K562 (cell line): ENCODE data around the gene FUT9. TPM values are rescaled to one million over a fixed set of nuclear protein-coding genes. Genes with fewer than 3 reads are reported as not detected.

ENCODE experiments used
- ATAC-seq: fragments of 200-7000 bp; cut with Tn5 transposase; 3 replicates; pipeline ENCODE4 v1.9.1; 2020; ENCODE audit warnings: moderate library complexity
- BruUV-seq: library from RNA; stranded (reverse); fragments of 400-500 nt; replicated peaks from 2 replicates; lab custom pipeline; 2021; lab: Mats Ljungman, UMichigan
- CTCF ChIA-PET: fragments of 300-600 bp; formaldehyde crosslinking; extraction: SDS; loops from one replicate; lab custom pipeline; 2021; ENCODE audit warnings: low intra/inter-chr PET ratio; lab: Yijun Ruan, JAX
- POLR2A ChIA-PET: fragments of 300-600, 350-650 bp; sonication (Branson Sonifier 250); formaldehyde crosslinking; extraction: SDS; loops from one replicate; lab custom pipeline; 2021; ENCODE audit warnings: antibody characterized with exemption, inconsistent platforms; lab: Yijun Ruan, JAX
- DNase-seq, 4 experiments: peaks; one replicate each; pipeline versions ENCODE4 v3.0.0 to v3.0.0-alpha.2; 2011 to 2018; ENCODE audit warnings: low spot score in 3 of 4, mixed read lengths in 3 of 4; ENCODE audit errors: extremely low read depth in 1 of 4
- FAIRE-seq: peaks from 2 replicates; lab custom pipeline; 2011; peaks lifted over from hg19 to GRCh38; lab: Jason Lieb, UNC
- H2AFZ ChIP-seq: 2 replicates; pipeline ENCODE4 v1.6.0; 2011; ENCODE audit warnings: low read depth, low read length, control low read depth, inconsistent platforms
- H3K27ac ChIP-seq: fragments of 200-600 bp; 3 replicates; pipeline ENCODE4 v1.8.0; 2011; ENCODE audit warnings: low read depth, mild to moderate bottlenecking, control low read depth, inconsistent platforms, low read length, moderate library complexity, mixed read lengths; ENCODE audit errors: extremely low read depth
- H3K27me3 ChIP-seq, 2 experiments: fragments of 300-600 bp in 1 of 2; 2 replicates in 1 of 2; 3 replicates in 1 of 2; pipeline versions ENCODE4 v1.6.0 to v1.8.0; 2011; ENCODE audit warnings: inconsistent platforms in 2 of 2, low read length in 2 of 2, mild to moderate bottlenecking in 1 of 2, mixed read lengths in 1 of 2, moderate library complexity in 1 of 2; ENCODE audit not compliant: control insufficient read depth in 2 of 2, insufficient read depth in 2 of 2
- H3K36me3 ChIP-seq: fragments of 300-600 bp; 3 replicates; pipeline ENCODE4 v1.8.0; 2011; ENCODE audit warnings: mild to moderate bottlenecking, low read length, inconsistent platforms; ENCODE audit not compliant: control insufficient read depth, insufficient read depth
- H3K4me1 ChIP-seq, 2 experiments: fragments of 200-600 bp in 1 of 2; replicated peaks in 1 of 2; 2 replicates in 1 of 2; 3 replicates in 1 of 2; pipeline versions ENCODE4 v1.5.1 to v1.8.0; 2011; ENCODE audit warnings: inconsistent platforms in 2 of 2, low read length in 2 of 2, mild to moderate bottlenecking in 1 of 2, mixed read lengths in 1 of 2, moderate library complexity in 1 of 2; ENCODE audit not compliant: control insufficient read depth in 2 of 2, insufficient read depth in 2 of 2
- H3K4me2 ChIP-seq: 2 replicates; pipeline ENCODE4 v1.6.1; 2011; ENCODE audit warnings: low read length, control low read depth, inconsistent platforms, mixed read lengths; ENCODE audit not compliant: insufficient read depth
- H3K4me3 ChIP-seq: fragments of 200-600 bp; sonication (generic), shearing (Covaris generic); 2 replicates; pipeline ENCODE4 v1.5.1; 2016; ENCODE audit warnings: control low read depth, inconsistent platforms
- H3K79me2 ChIP-seq: fragments of 200-600 bp; 3 replicates; pipeline ENCODE4 v1.8.0; 2011; ENCODE audit warnings: low read length, inconsistent platforms; ENCODE audit not compliant: control insufficient read depth, insufficient read depth
- H3K9ac ChIP-seq, 2 experiments: 2 replicates each; pipeline versions ENCODE4 v1.6.0 to v1.6.1; 2011; ENCODE audit warnings: low read depth in 2 of 2, low read length in 2 of 2, control low read depth in 1 of 2, inconsistent platforms in 1 of 2, mild to moderate bottlenecking in 1 of 2, mixed read lengths in 1 of 2; ENCODE audit not compliant: insufficient read depth in 1 of 2
- H3K9me1 ChIP-seq: one replicate; pipeline ENCODE4 v1.6.0; 2011; ENCODE audit warnings: inconsistent platforms, mild to moderate bottlenecking, low read length, moderate library complexity; ENCODE audit not compliant: control insufficient read depth, insufficient read depth
- H3K9me3 ChIP-seq: replicated peaks from 2 replicates; pipeline ENCODE4 v1.5.1; 2011; ENCODE audit warnings: low read depth, low read length, inconsistent platforms; ENCODE audit not compliant: control insufficient read depth, insufficient read depth
- H4K20me1 ChIP-seq: replicated peaks from 2 replicates; pipeline ENCODE4 v1.6.1; 2011; ENCODE audit warnings: low read length, inconsistent platforms, mixed read lengths; ENCODE audit not compliant: control insufficient read depth, insufficient read depth
- AFF1 ChIP-seq, 2 experiments: fragments of 450-650 bp; IDR thresholded peaks; 2 replicates each; pipeline ENCODE4 v1.6.1; 2018; ENCODE audit warnings: mild to moderate bottlenecking in 2 of 2, low read depth in 1 of 2; ENCODE audit not compliant: partially characterized antibody in 2 of 2
- FIP1L1 ChIP-seq: fragments of 200-400 bp; formaldehyde crosslinking; IDR thresholded peaks from 2 replicates; pipeline ENCODE4 v1.6.1; 2018; ENCODE audit warnings: mild to moderate bottlenecking, low read depth, low read length; ENCODE audit not compliant: poor library complexity, severe bottlenecking
- FOXJ2 ChIP-seq: fragments of 200-800 bp; sonication (Bioruptor generic); IDR thresholded peaks from 2 replicates; pipeline ENCODE4 v1.6.1; 2016; ENCODE audit warnings: missing genetic modification characterization, missing compliant biosample characterization
- KAT7 ChIP-seq: sonication (generic); formaldehyde crosslinking; IDR thresholded peaks from 2 replicates; pipeline ENCODE4 v1.8.0; 2022; ENCODE audit warnings: missing genetic modification reagents, mild to moderate bottlenecking, borderline replicate concordance
- KLF6 ChIP-seq: fragments of 250-450 bp; sonication (Bioruptor Pico); IDR thresholded peaks from 2 replicates; pipeline ENCODE4 v1.4.0; 2020; ENCODE audit warnings: mild to moderate bottlenecking, moderate library complexity, borderline replicate concordance
- MYBL2 ChIP-seq, 2 experiments: fragments of 450-650 bp in 1 of 2; sonication (generic) in 1 of 2; formaldehyde crosslinking in 1 of 2; IDR thresholded peaks; 2 replicates each; pipeline versions ENCODE4 v1.6.1 to v1.8.1; 2017 to 2022; ENCODE audit warnings: borderline replicate concordance in 1 of 2, inconsistent platforms in 1 of 2, low read depth in 1 of 2, mild to moderate bottlenecking in 1 of 2, missing genetic modification reagents in 1 of 2, moderate library complexity in 1 of 2
- PYGO2 ChIP-seq: fragments of 450-650 bp; IDR thresholded peaks from 2 replicates; pipeline ENCODE4 v1.6.1; 2016; ENCODE audit warnings: mild to moderate bottlenecking, missing genetic modification characterization, moderate library complexity, missing compliant biosample characterization
- TCF7 ChIP-seq: sonication (generic); IDR thresholded peaks from 2 replicates; pipeline ENCODE4 v1.6.1; 2016; ENCODE audit warnings: antibody characterized with exemption, borderline replicate concordance
- ZBTB12 ChIP-seq: fragments of 250-450 bp; sonication (Bioruptor Pico); IDR thresholded peaks from 2 replicates; pipeline ENCODE4 v1.4.0; 2020
- ZKSCAN1 ChIP-seq: fragments of 150-350 bp; IDR thresholded peaks from 2 replicates; pipeline ENCODE4 v1.6.1; 2016; ENCODE audit warnings: low read depth, low read length
- ZNF699 ChIP-seq: fragments of 250-450 bp; sonication (Bioruptor Pico); IDR thresholded peaks from 2 replicates; pipeline ENCODE4 v1.8.0; 2021; ENCODE audit warnings: mild to moderate bottlenecking, moderate library complexity; ENCODE audit not compliant: insufficient replicate concordance
- WGBS: fragments of 100-300 bp; shearing (Covaris generic); methylation state at CpG from one replicate; pipeline ENCODE4 v1.1.6; 2016; ENCODE audit warnings: low coverage, mixed read lengths; ENCODE audit not compliant: insufficient coverage; ENCODE audit errors: missing lambda C conversion rate; 5-methylcytosine and 5-hydroxymethylcytosine counted together
- in situ Hi-C: fragments of 300-500 bp; cut with MboI; formaldehyde crosslinking; loops from 4 replicates; pipeline ENCODE4 v1.15.0; 2018; ENCODE audit warnings: inconsistent platforms, mixed read lengths
- intact Hi-C: fragments of 100-400 bp; cut with micrococcal nuclease; formaldehyde crosslinking; loops from 2 replicates; pipeline ENCODE4 v1.14.2; 2022
- polyA plus RNA-seq, 8 experiments: library from polyadenylated mRNA; depleted of rRNA in 4 of 8; stranded (reverse) in 5 of 8; unstranded in 3 of 8; fragments of >200 nt; fragmentation: Nextera tagmentation in 2 of 8; fragmentation: Illumina TruSeq in 1 of 8; extraction: Ambion mirVana in 2 of 8; extraction: Trizol in 1 of 8; gene quantifications; 2 replicates each; pipeline versions ENCODE4 v1.2.1 to v1.2.3, GENCODE V29; 2011 to 2014; ENCODE audit warnings: inconsistent platforms in 1 of 8, missing spikeins in 1 of 8
- total RNA-seq, 7 experiments: library from RNA; depleted of rRNA in 6 of 7; stranded (reverse); fragments of >200 nt in 6 of 7; fragmentation: Illumina TruSeq in 2 of 7; extraction: Trizol in 2 of 7; gene quantifications; 2 replicates each; pipeline versions ENCODE4 v1.2.1 to v1.2.3, GENCODE V29; 2011 to 2021; ENCODE audit warnings: low replicate concordance in 1 of 7

Gene FUT9
- total and polyA plus RNA-seq, 9 of the 15 experiments (the other 6 are each of a cell fraction or from before 2014, with no cell fraction given): not detected

GRCh38 chr6:96138406-96138805 lies 122.6 kb downstream of the FUT9 start:
- no peak overlapping the region for H3K4me3 ChIP-seq
- FAIRE-seq: no peak
- H3K36me3 ChIP-seq: no peaks in the 10 kb centered on the region
- ChIA-PET POLR2A (no interaction called here), CTCF (no interaction called here)
- ATAC-seq: no peak
- H3K9me1 ChIP-seq: no peaks in the 10 kb centered on the region
- WGBS: 0% methylated on average over 2 of the region's 2 CpGs
- H3K9ac ChIP-seq: no peak overlapping the region
- no peaks in the 10 kb centered on the region for H3K4me1 ChIP-seq
- H2AFZ ChIP-seq: no peak overlapping the region
- no peak for TF ChIP-seq KAT7 (CRISPR knock-in tag)
- in situ Hi-C loops (no loop called here), intact Hi-C loops (no loop called here)
- no peaks in the 10 kb centered on the region for H3K27me3 ChIP-seq
- H3K9me3 ChIP-seq: no peaks in the 10 kb centered on the region
- no peak for DNase-seq
- no peaks in the 10 kb centered on the region for H3K79me2 ChIP-seq
- no peaks in the 10 kb centered on the region for H4K20me1 ChIP-seq
- H3K4me2 ChIP-seq: no peak overlapping the region
- H3K27ac ChIP-seq: no peak overlapping the region
- no TSS peak for BruUV-seq

- FAIRE-seq: no peak
- H3K79me2 ChIP-seq: no peaks in the 10 kb centered on the region
- BruUV-seq: no TSS peak
- H3K4me3 ChIP-seq: no peak overlapping the region
- H3K9me3 ChIP-seq: no peaks in the 10 kb centered on the region
- ChIA-PET CTCF (no interaction called here), POLR2A (no interaction called here)
- no peak overlapping the region for H2AFZ ChIP-seq
- ATAC-seq: no peak
- WGBS: 3% methylated on average over 2 of the region's 2 CpGs
- no peak overlapping the region for H3K27ac ChIP-seq
- H3K4me1 ChIP-seq: no peaks in the 10 kb centered on the region
- DNase-seq: no peak
- H3K9ac ChIP-seq: no peak overlapping the region
- H3K36me3 ChIP-seq: no peaks in the 10 kb centered on the region
- no peaks in the 10 kb centered on the region for H4K20me1 ChIP-seq
- no peak overlapping the region for H3K4me2 ChIP-seq
- in situ Hi-C loops: no loop called here
- intact Hi-C loops: no loop called here
- H3K9me1 ChIP-seq: no peaks in the 10 kb centered on the region
- no peaks in the 10 kb centered on the region for H3K27me3 ChIP-seq
- TF ChIP-seq TCF7 (no peak), PYGO2 (tag) (no peak), ZBTB12 (CRISPR knock-in tag) (no peak), FIP1L1 (no peak), ZKSCAN1 (no peak), KLF6 (no peak), AFF1 (IDR thresholded peaks at IDR 0.05; ENCODE audit: low read depth in 1 of 2, partially characterized antibody in 2 of 2) (no peak), ZNF699 (CRISPR knock-in tag) (no peak), FOXJ2 (tag) (no peak), MYBL2 (IDR thresholded peaks at IDR 0.05; ENCODE audit: low read depth) (no peak), MYBL2 (CRISPR knock-in tag; IDR thresholded peaks at IDR 0.05; ENCODE audit: borderline replicate concordance) (no peak)
Observed at GRCh38 chr6:96142142-96142541, 126.4 kb downstream of the FUT9 start.
